SK-N-SH treated with all-trans-retinoic acid at 6 μM for 48 hours (cell line): Measurements from ENCODE around the gene CAPN10.

Experiments
- ATAC-seq: fragments of 200-7000 bp; cut with Tn5 transposase; 3 replicates; pipeline ENCODE4 v1.9.1; 2020; ENCODE audit warnings: mild to moderate bottlenecking, moderate library complexity
- ARNTL ChIP-seq: fragments of 450-650 bp; formaldehyde crosslinking; IDR thresholded peaks from 2 replicates; pipeline ENCODE4 v1.5.0; 2020; ENCODE audit warnings: low read depth, mild to moderate bottlenecking, moderate library complexity, borderline replicate concordance
- BACH2 ChIP-seq: fragments of 250-450 bp; sonication (Bioruptor Pico); IDR thresholded peaks from 2 replicates; pipeline ENCODE4 v1.9.0; 2021; ENCODE audit warnings: mild to moderate bottlenecking, borderline replicate concordance
- CSDC2 ChIP-seq: fragments of 250-450 bp; sonication (Bioruptor Pico); IDR thresholded peaks from 2 replicates; pipeline ENCODE4 v1.5.0; 2020; ENCODE audit warnings: mild to moderate bottlenecking, moderate library complexity
- ESRRG ChIP-seq: fragments of 250-450 bp; sonication (Bioruptor Pico); IDR thresholded peaks from 2 replicates; pipeline ENCODE4 v1.6.1; 2021; ENCODE audit warnings: mild to moderate bottlenecking
- GLIS3 ChIP-seq: fragments of 250-450 bp; sonication (Bioruptor Pico); IDR thresholded peaks from 2 replicates; pipeline ENCODE4 v1.5.0; 2020; ENCODE audit warnings: mild to moderate bottlenecking, moderate library complexity
- ISL1 ChIP-seq: fragments of 250-450 bp; sonication (Bioruptor Pico); IDR thresholded peaks from 2 replicates; pipeline ENCODE4 v2.1.2; 2022; ENCODE audit warnings: mild to moderate bottlenecking, moderate library complexity
- OSR1 ChIP-seq: fragments of 250-450 bp; sonication (Bioruptor Pico); IDR thresholded peaks from 2 replicates; pipeline ENCODE4 v1.8.0; 2022; ENCODE audit warnings: moderate library complexity, mild to moderate bottlenecking, inconsistent platforms
- PPARA ChIP-seq: fragments of 250-450 bp; sonication (Bioruptor Pico); IDR thresholded peaks from 2 replicates; pipeline ENCODE4 v1.5.0; 2020; ENCODE audit warnings: mild to moderate bottlenecking, borderline replicate concordance
- RARB ChIP-seq: fragments of 250-450 bp; sonication (Bioruptor Pico); IDR thresholded peaks from 2 replicates; pipeline ENCODE4 v1.8.0; 2021; ENCODE audit warnings: mild to moderate bottlenecking, moderate library complexity
- SNAI2 ChIP-seq: fragments of 250-450 bp; sonication (Bioruptor Pico); IDR thresholded peaks from 2 replicates; pipeline ENCODE4 v1.5.0; 2020; ENCODE audit warnings: mild to moderate bottlenecking, moderate library complexity
- TCF4 ChIP-seq: fragments of 250-450 bp; sonication (Bioruptor Pico); IDR thresholded peaks from 2 replicates; pipeline ENCODE4 v1.8.0; 2021; ENCODE audit warnings: mild to moderate bottlenecking, moderate library complexity, borderline replicate concordance
- ZC3H10 ChIP-seq: fragments of 250-450 bp; sonication (Bioruptor Pico); IDR thresholded peaks from 2 replicates; pipeline ENCODE4 v1.5.1; 2021; ENCODE audit warnings: mild to moderate bottlenecking, moderate library complexity
- ZFP3 ChIP-seq: fragments of 250-450 bp; sonication (Bioruptor Pico); IDR thresholded peaks from 2 replicates; pipeline ENCODE4 v1.5.0; 2020; ENCODE audit warnings: mild to moderate bottlenecking, moderate library complexity
- ZFP30 ChIP-seq: fragments of 450-650 bp; formaldehyde crosslinking; IDR thresholded peaks from 2 replicates; pipeline ENCODE4 v1.5.0; 2022; ENCODE audit warnings: mild to moderate bottlenecking, moderate library complexity
- ZNF565 ChIP-seq: fragments of 450-650 bp; formaldehyde crosslinking; conservative IDR thresholded peaks from 2 replicates; pipeline ENCODE4 v1.5.0; 2020; ENCODE audit warnings: low read depth, mild to moderate bottlenecking, moderate library complexity
- ZNF70 ChIP-seq: fragments of 450-650 bp; formaldehyde crosslinking; IDR thresholded peaks from 2 replicates; pipeline ENCODE4 v1.5.0; 2020; ENCODE audit warnings: mild to moderate bottlenecking, moderate library complexity
- ZNF8 ChIP-seq: fragments of 450-650 bp; formaldehyde crosslinking; IDR thresholded peaks from 2 replicates; pipeline ENCODE4 v1.5.0; 2020; ENCODE audit warnings: mild to moderate bottlenecking, moderate library complexity
- TF ChIP-seq, protein P1 (sequence below): fragments of 250-450 bp; sonication (Bioruptor Pico); IDR thresholded peaks from 2 replicates; pipeline ENCODE4 v1.5.0; 2020; ENCODE audit warnings: mild to moderate bottlenecking, moderate library complexity
- TF ChIP-seq, protein P2 (sequence below): fragments of 250-450 bp; sonication (Bioruptor Pico); IDR thresholded peaks from 2 replicates; pipeline ENCODE4 v1.8.0; 2021; ENCODE audit warnings: low read depth, mild to moderate bottlenecking, moderate library complexity, borderline replicate concordance
- TF ChIP-seq, protein P3 (sequence below): fragments of 250-450 bp; sonication (Bioruptor Pico); IDR thresholded peaks from 2 replicates; pipeline ENCODE4 v1.5.1; 2020; ENCODE audit warnings: low read depth, mild to moderate bottlenecking, moderate library complexity
- TF ChIP-seq, protein P4 (sequence below): fragments of 250-450 bp; sonication (Bioruptor Pico); IDR thresholded peaks from 2 replicates; pipeline ENCODE4 v1.8.0; 2020; ENCODE audit warnings: mild to moderate bottlenecking, moderate library complexity, borderline replicate concordance
- TF ChIP-seq, protein P5 (sequence below): fragments of 250-450 bp; sonication (Bioruptor Pico); IDR thresholded peaks from 2 replicates; pipeline ENCODE4 v1.5.1; 2021; ENCODE audit warnings: mild to moderate bottlenecking, moderate library complexity

CAPN10 gene

DNA sequence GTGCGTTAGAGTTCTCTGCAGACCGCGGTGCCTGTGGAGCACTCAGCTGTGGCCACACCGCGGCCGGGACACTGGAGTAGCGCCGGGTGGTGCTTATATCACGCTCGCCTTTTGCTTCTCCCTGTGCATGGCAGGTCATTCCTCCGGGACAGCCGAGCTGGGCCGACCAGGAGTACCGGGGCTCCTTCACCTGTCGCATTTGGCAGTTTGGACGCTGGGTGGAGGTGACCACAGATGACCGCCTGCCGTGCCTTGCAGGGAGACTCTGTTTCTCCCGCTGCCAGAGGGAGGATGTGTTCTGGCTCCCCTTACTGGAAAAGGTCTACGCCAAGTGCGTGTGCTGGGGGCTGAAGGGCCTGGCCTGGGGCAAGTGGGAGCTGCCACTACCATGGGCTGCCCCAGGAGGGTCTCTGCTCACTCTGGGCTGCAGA, 4.2 kb downstream of the CAPN10 start:
- ATAC-seq = no peak
- TF ChIP-seq, protein P1, sequence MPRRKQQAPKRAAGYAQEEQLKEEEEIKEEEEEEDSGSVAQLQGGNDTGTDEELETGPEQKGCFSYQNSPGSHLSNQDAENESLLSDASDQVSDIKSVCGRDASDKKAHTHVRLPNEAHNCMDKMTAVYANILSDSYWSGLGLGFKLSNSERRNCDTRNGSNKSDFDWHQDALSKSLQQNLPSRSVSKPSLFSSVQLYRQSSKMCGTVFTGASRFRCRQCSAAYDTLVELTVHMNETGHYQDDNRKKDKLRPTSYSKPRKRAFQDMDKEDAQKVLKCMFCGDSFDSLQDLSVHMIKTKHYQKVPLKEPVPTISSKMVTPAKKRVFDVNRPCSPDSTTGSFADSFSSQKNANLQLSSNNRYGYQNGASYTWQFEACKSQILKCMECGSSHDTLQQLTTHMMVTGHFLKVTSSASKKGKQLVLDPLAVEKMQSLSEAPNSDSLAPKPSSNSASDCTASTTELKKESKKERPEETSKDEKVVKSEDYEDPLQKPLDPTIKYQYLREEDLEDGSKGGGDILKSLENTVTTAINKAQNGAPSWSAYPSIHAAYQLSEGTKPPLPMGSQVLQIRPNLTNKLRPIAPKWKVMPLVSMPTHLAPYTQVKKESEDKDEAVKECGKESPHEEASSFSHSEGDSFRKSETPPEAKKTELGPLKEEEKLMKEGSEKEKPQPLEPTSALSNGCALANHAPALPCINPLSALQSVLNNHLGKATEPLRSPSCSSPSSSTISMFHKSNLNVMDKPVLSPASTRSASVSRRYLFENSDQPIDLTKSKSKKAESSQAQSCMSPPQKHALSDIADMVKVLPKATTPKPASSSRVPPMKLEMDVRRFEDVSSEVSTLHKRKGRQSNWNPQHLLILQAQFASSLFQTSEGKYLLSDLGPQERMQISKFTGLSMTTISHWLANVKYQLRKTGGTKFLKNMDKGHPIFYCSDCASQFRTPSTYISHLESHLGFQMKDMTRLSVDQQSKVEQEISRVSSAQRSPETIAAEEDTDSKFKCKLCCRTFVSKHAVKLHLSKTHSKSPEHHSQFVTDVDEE (CRISPR knock-in tag) = no peak
- TF ChIP-seq OSR1 (no peak), ZNF565 (CRISPR knock-in tag) (no peak), RARB (CRISPR knock-in tag) (no peak), ZNF70 (CRISPR knock-in tag) (no peak), SNAI2 (CRISPR knock-in tag) (no peak), ISL1 (CRISPR knock-in tag) (no peak), ZFP3 (CRISPR knock-in tag) (no peak), ZFP30 (CRISPR knock-in tag) (no peak)
- TF ChIP-seq, protein P2, sequence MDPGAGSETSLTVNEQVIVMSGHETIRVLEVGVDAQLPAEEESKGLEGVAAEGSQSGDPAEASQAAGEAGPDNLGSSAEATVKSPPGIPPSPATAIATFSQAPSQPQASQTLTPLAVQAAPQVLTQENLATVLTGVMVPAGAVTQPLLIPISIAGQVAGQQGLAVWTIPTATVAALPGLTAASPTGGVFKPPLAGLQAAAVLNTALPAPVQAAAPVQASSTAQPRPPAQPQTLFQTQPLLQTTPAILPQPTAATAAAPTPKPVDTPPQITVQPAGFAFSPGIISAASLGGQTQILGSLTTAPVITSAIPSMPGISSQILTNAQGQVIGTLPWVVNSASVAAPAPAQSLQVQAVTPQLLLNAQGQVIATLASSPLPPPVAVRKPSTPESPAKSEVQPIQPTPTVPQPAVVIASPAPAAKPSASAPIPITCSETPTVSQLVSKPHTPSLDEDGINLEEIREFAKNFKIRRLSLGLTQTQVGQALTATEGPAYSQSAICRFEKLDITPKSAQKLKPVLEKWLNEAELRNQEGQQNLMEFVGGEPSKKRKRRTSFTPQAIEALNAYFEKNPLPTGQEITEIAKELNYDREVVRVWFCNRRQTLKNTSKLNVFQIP (CRISPR knock-in tag) = no peak
- TF ChIP-seq, protein P3, sequence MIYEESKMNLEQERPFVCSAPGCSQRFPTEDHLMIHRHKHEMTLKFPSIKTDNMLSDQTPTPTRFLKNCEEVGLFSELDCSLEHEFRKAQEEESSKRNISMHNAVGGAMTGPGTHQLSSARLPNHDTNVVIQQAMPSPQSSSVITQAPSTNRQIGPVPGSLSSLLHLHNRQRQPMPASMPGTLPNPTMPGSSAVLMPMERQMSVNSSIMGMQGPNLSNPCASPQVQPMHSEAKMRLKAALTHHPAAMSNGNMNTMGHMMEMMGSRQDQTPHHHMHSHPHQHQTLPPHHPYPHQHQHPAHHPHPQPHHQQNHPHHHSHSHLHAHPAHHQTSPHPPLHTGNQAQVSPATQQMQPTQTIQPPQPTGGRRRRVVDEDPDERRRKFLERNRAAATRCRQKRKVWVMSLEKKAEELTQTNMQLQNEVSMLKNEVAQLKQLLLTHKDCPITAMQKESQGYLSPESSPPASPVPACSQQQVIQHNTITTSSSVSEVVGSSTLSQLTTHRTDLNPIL (CRISPR knock-in tag) = no peak

DNA sequence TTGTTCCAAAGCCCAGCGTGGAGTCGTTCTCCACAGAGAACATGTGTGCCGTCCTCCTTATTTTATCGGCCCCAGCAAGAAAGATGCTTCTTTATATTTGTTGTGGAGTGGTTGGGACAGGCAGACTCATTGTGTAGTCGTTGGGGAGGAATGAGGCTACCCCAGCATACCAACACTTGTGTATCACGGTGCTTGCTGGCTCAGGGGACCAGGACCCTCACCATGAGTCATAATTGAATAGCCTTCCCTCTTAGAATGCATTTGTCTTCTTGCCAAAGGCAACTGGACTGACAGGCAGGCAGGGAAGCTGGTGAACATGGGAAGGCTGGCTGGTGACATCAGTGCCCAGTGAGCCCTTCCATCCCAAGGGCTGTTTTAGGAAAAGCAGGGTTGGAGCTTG, 4.7 kb downstream of the CAPN10 start:
- no peak for ATAC-seq
- no peak for TF ChIP-seq ARNTL (CRISPR knock-in tag)
- TF ChIP-seq, protein P4, sequence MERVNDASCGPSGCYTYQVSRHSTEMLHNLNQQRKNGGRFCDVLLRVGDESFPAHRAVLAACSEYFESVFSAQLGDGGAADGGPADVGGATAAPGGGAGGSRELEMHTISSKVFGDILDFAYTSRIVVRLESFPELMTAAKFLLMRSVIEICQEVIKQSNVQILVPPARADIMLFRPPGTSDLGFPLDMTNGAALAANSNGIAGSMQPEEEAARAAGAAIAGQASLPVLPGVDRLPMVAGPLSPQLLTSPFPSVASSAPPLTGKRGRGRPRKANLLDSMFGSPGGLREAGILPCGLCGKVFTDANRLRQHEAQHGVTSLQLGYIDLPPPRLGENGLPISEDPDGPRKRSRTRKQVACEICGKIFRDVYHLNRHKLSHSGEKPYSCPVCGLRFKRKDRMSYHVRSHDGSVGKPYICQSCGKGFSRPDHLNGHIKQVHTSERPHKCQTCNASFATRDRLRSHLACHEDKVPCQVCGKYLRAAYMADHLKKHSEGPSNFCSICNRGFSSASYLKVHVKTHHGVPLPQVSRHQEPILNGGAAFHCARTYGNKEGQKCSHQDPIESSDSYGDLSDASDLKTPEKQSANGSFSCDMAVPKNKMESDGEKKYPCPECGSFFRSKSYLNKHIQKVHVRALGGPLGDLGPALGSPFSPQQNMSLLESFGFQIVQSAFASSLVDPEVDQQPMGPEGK (CRISPR knock-in tag) = no peak
- TF ChIP-seq TCF4 (CRISPR knock-in tag) = no peak
- TF ChIP-seq RARB (CRISPR knock-in tag) = no peak
- TF ChIP-seq ISL1 (CRISPR knock-in tag) = no peak
- no peak for TF ChIP-seq GLIS3 (CRISPR knock-in tag)
- TF ChIP-seq ZFP3 (CRISPR knock-in tag) = no peak

DNA sequence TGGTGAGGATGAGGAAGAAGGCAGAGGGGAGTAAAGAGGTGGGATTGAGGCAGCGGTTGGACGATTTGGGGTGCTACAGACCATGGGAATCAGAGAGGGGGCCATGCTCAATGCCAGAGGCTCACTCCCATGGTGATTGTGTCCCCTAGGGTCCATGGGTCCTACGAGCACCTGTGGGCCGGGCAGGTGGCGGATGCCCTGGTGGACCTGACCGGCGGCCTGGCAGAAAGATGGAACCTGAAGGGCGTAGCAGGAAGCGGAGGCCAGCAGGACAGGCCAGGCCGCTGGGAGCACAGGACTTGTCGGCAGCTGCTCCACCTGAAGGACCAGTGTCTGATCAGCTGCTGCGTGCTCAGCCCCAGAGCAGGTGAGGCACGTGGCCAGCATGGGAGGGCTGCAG, 5.2 kb downstream of the CAPN10 start:
- TF ChIP-seq SNAI2 (CRISPR knock-in tag) (no peak), BACH2 (CRISPR knock-in tag) (no peak), ESRRG (CRISPR knock-in tag) (no peak), ISL1 (CRISPR knock-in tag) (no peak), ZNF8 (no peak), ZNF565 (CRISPR knock-in tag) (no peak), ZC3H10 (CRISPR knock-in tag) (no peak), RARB (CRISPR knock-in tag) (no peak), ZFP30 (CRISPR knock-in tag) (no peak), CSDC2 (CRISPR knock-in tag) (no peak), PPARA (no peak), ZFP3 (CRISPR knock-in tag) (no peak), OSR1 (no peak)
- TF ChIP-seq, protein P5, sequence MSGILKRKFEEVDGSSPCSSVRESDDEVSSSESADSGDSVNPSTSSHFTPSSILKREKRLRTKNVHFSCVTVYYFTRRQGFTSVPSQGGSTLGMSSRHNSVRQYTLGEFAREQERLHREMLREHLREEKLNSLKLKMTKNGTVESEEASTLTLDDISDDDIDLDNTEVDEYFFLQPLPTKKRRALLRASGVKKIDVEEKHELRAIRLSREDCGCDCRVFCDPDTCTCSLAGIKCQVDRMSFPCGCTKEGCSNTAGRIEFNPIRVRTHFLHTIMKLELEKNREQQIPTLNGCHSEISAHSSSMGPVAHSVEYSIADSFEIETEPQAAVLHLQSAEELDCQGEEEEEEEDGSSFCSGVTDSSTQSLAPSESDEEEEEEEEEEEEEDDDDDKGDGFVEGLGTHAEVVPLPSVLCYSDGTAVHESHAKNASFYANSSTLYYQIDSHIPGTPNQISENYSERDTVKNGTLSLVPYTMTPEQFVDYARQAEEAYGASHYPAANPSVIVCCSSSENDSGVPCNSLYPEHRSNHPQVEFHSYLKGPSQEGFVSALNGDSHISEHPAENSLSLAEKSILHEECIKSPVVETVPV (CRISPR knock-in tag) = no peak
- TF ChIP-seq, protein P1 (CRISPR knock-in tag) = no peak
- TF ChIP-seq, protein P4 (CRISPR knock-in tag) = no peak
- TF ChIP-seq, all 23 proteins: peak for 0

More for the DNA sequence above, 5.2 kb downstream of the CAPN10 start:
- no peak for ATAC-seq
